Measurements from ENCODE around the gene PIK3C2B. TPM values are rescaled to one million over a fixed set of nuclear protein-coding genes. Genes with fewer than 3 reads are reported as not detected.

Gene PIK3C2B
- total RNA-seq, 1 experiment from 2014 or later = 24.7 TPM

DNA sequence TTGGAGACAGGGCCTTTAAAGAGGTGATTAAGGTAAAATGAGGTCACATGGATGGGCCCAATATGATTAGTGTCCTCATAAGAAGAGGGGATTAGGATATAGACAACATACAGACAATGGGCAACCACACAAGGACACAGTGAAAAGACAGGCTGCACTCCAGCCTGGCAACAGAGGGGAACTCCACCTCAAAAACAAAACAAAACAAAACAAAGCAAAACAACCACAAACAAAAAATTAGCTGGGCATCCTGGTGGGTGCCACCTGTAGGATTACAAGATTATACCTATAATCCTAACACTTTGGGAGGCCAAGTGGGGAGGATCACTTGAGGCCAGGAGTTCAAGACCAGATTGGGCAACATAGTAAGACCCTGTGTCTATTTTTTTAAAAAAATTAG is 16.8 kb upstream of the PIK3C2B start:
- no peak overlapping the region for H3K4me3 ChIP-seq (ENCODE audit: low read depth, low read length)
- POLR2A ChIA-PET = no interaction called here
- H3K4me3 Mint-ChIP-seq (ENCODE audit: unreplicated experiment) = no peak overlapping the region
- peaks cover 19% of the 10 kb centered on the region for H3K36me3 Mint-ChIP-seq (ENCODE audit: insufficient read depth, unreplicated experiment)
- CTCF ChIA-PET = no interaction called here
- H3K9me3 Mint-ChIP-seq (ENCODE audit: unreplicated experiment) = no peaks in the 10 kb centered on the region
- no peak for DNase-seq
- H3K4me1 ChIP-seq = peaks cover 4% of the 10 kb centered on the region; the same call in 1 of the 2 replicates
- peaks cover 5% of the 10 kb centered on the region for H3K27me3 Mint-ChIP-seq (ENCODE audit: insufficient read depth, unreplicated experiment)
- intact Hi-C loops (cut with micrococcal nuclease; ENCODE audit: unreplicated experiment) = no loop called here
- H3K27me3 ChIP-seq (replicated peaks; ENCODE audit: control insufficient read depth, insufficient read depth, low read length) = no peaks in the 10 kb centered on the region
- no peaks in the 10 kb centered on the region for H3K9me3 ChIP-seq
- peaks cover 9% of the 10 kb centered on the region for H3K4me1 Mint-ChIP-seq (ENCODE audit: low read depth, unreplicated experiment)
- TF ChIP-seq, protein P1, sequence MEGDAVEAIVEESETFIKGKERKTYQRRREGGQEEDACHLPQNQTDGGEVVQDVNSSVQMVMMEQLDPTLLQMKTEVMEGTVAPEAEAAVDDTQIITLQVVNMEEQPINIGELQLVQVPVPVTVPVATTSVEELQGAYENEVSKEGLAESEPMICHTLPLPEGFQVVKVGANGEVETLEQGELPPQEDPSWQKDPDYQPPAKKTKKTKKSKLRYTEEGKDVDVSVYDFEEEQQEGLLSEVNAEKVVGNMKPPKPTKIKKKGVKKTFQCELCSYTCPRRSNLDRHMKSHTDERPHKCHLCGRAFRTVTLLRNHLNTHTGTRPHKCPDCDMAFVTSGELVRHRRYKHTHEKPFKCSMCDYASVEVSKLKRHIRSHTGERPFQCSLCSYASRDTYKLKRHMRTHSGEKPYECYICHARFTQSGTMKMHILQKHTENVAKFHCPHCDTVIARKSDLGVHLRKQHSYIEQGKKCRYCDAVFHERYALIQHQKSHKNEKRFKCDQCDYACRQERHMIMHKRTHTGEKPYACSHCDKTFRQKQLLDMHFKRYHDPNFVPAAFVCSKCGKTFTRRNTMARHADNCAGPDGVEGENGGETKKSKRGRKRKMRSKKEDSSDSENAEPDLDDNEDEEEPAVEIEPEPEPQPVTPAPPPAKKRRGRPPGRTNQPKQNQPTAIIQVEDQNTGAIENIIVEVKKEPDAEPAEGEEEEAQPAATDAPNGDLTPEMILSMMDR (IDR thresholded peaks at IDR 0.05; ENCODE audit: insufficient read depth in 1 of 2, low read depth in 1 of 2, low read length in 1 of 2, severe bottlenecking in 1 of 2, unreplicated experiment in 1 of 2) = no peak
- H3K36me3 ChIP-seq (ENCODE audit: control insufficient read depth, insufficient read depth, low read length) = no peaks in the 10 kb centered on the region
- no TSS peak for BruUV-seq (replicated peaks)
- no peak overlapping the region for H3K27ac Mint-ChIP-seq (ENCODE audit: unreplicated experiment)

DNA sequence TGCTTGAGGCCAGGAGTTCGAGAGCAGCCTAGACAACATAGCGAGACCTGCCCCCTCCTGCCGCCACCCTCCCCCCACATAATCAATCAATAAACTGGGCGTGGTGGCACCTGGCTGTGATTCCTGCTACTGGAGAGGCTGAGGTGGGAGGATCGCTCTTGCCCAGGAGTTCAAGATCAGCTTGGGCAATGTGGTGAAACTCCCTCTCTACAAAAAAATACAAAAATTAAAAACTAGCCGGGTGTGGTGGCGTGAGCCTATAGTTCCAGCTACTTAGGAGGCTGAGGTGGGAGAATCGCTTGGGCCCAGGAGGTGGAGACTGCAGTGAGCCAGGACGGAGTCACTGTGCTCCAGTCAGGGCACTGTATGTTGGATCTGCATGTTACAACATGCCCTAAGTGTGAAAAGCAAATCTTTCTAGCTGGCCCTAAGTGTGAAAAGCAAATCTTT is 14.6 kb upstream of the PIK3C2B start:
- H3K9me3 ChIP-seq = no peaks in the 10 kb centered on the region
- intact Hi-C loops (cut with micrococcal nuclease; ENCODE audit: unreplicated experiment) = loop anchor here (5.0 kb wide), 1 partner anchor 298 kb away; no protein-coding TSS in a partner anchor
- Mint-ChIP-seq H3K27me3 (ENCODE audit: insufficient read depth, unreplicated experiment) (peaks cover 8% of the 10 kb centered on the region), H3K9me3 (ENCODE audit: unreplicated experiment) (no peaks in the 10 kb centered on the region), H3K4me3 (ENCODE audit: unreplicated experiment) (peak overlapping the region; percentile 99), H3K36me3 (ENCODE audit: insufficient read depth, unreplicated experiment) (peaks cover 30% of the 10 kb centered on the region), H3K27ac (ENCODE audit: unreplicated experiment) (no peak overlapping the region), H3K4me1 (ENCODE audit: low read depth, unreplicated experiment) (peaks cover 20% of the 10 kb centered on the region)
- H3K27me3 ChIP-seq (replicated peaks; ENCODE audit: control insufficient read depth, insufficient read depth, low read length) = no peaks in the 10 kb centered on the region
- H3K36me3 ChIP-seq (ENCODE audit: control insufficient read depth, insufficient read depth, low read length) = no peaks in the 10 kb centered on the region
- ChIA-PET POLR2A (no interaction called here), CTCF (no interaction called here)
- DNase-seq = no peak
- H3K4me3 ChIP-seq (ENCODE audit: low read depth, low read length) = no peak overlapping the region
- no TSS peak for BruUV-seq (replicated peaks)
- peaks cover 4% of the 10 kb centered on the region; the same call in 1 of the 2 replicates for H3K4me1 ChIP-seq
- TF ChIP-seq, protein P1 (IDR thresholded peaks at IDR 0.05; ENCODE audit: insufficient read depth in 1 of 2, low read depth in 1 of 2, low read length in 1 of 2, severe bottlenecking in 1 of 2, unreplicated experiment in 1 of 2) = no peak

DNA sequence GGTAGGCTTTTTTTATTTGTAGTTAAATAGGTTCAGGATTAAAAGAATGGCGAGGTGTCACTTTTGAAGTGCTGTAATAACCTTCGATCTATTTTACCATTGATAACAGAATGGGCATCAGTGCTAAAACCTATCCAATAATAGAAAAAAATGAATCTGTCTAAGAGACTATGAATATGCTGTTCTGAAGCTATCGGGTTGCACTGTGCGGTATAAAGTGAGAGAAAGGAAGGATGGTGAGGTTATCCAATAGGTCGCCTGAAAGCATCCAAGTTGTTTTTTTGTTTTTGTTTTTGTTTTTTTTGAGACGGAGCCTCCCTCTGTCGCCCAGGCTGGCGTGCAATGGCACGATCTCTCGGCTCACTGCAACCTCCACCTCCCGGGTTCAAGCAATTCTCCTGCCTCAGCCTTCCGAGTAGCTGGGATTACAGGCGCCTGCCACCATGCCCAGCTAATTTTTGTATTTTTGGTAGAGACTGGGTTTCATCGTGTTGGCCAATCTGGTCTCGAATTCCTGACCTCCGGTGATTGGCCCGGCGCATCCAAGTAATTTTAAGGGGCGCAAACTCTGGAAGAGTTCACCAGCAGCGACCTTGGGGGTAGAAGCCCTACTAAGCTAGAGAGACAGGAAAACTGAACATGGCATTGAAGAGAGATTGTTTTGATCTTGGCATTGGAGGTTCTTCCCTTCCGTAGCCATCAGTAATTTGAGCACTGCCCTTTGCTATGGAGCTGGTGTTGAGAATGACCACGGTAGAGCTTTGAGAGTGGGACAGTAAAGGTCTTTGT is 12.9 kb upstream of the PIK3C2B start:
- POLR2A ChIA-PET = interaction anchor here (2.5 to 3.0 kb wide), 2 partner anchors 9 to 13 kb away, joined by 19 to 63 read pairs; partner anchors contain the start of genes MDM4 and PIK3C2B
- TF ChIP-seq, protein P1 (IDR thresholded peaks at IDR 0.05; ENCODE audit: insufficient read depth in 1 of 2, low read depth in 1 of 2, low read length in 1 of 2, severe bottlenecking in 1 of 2, unreplicated experiment in 1 of 2) = no peak
- Mint-ChIP-seq H3K36me3 (ENCODE audit: insufficient read depth, unreplicated experiment) (peaks cover 35% of the 10 kb centered on the region), H3K27ac (ENCODE audit: unreplicated experiment) (peak overlapping the region; percentile 98), H3K4me1 (ENCODE audit: low read depth, unreplicated experiment) (peaks cover 20% of the 10 kb centered on the region), H3K9me3 (ENCODE audit: unreplicated experiment) (no peaks in the 10 kb centered on the region), H3K4me3 (ENCODE audit: unreplicated experiment) (peak overlapping the region; percentile 99), H3K27me3 (ENCODE audit: insufficient read depth, unreplicated experiment) (peaks cover 8% of the 10 kb centered on the region)
- intact Hi-C loops (cut with micrococcal nuclease; ENCODE audit: unreplicated experiment) = loop anchor here (1.0 to 5.0 kb wide), 2 partner anchors 9 to 300 kb away; partner anchors contain the start of gene MDM4
- H3K4me1 ChIP-seq = peaks cover 4% of the 10 kb centered on the region; the same call in 1 of the 2 replicates
- CTCF ChIA-PET = interaction anchor here (0.7 to 3.6 kb wide), 6 partner anchors 9 to 299 kb away, joined by 3 to 22 read pairs (median 7); partner anchors contain the start of genes MDM4 and PIK3C2B
- BruUV-seq (replicated peaks) = TSS peak; percentile 100
- peak overlapping the region; percentile 58 for H3K4me3 ChIP-seq (ENCODE audit: low read depth, low read length)
- H3K9me3 ChIP-seq = no peaks in the 10 kb centered on the region
- DNase-seq = peak; percentile 66 to 68
- H3K27me3 ChIP-seq (replicated peaks; ENCODE audit: control insufficient read depth, insufficient read depth, low read length) = no peaks in the 10 kb centered on the region
- H3K36me3 ChIP-seq (ENCODE audit: control insufficient read depth, insufficient read depth, low read length) = no peaks in the 10 kb centered on the region
